HEK293T (cell line): ENCODE data around the gene RTP3.

Experiments
- CTBP1 ChIP-seq: fragments of 450-650 bp; IDR thresholded peaks from 2 replicates; pipeline ENCODE4 v1.6.1; 2016; ENCODE audit warnings: borderline replicate concordance
- FOXM1 ChIP-seq: fragments of 450-650 bp; IDR thresholded peaks from 2 replicates; pipeline ENCODE4 v1.6.1; 2017; ENCODE audit warnings: mild to moderate bottlenecking, borderline replicate concordance
- NFRKB ChIP-seq: fragments of 450-650 bp; IDR thresholded peaks from 2 replicates; pipeline ENCODE4 v1.6.1; 2016; ENCODE audit warnings: mild to moderate bottlenecking, moderate library complexity
- SP1 ChIP-seq: fragments of 450-650 bp; IDR thresholded peaks from 2 replicates; pipeline ENCODE4 v1.6.1; 2017

DNA sequence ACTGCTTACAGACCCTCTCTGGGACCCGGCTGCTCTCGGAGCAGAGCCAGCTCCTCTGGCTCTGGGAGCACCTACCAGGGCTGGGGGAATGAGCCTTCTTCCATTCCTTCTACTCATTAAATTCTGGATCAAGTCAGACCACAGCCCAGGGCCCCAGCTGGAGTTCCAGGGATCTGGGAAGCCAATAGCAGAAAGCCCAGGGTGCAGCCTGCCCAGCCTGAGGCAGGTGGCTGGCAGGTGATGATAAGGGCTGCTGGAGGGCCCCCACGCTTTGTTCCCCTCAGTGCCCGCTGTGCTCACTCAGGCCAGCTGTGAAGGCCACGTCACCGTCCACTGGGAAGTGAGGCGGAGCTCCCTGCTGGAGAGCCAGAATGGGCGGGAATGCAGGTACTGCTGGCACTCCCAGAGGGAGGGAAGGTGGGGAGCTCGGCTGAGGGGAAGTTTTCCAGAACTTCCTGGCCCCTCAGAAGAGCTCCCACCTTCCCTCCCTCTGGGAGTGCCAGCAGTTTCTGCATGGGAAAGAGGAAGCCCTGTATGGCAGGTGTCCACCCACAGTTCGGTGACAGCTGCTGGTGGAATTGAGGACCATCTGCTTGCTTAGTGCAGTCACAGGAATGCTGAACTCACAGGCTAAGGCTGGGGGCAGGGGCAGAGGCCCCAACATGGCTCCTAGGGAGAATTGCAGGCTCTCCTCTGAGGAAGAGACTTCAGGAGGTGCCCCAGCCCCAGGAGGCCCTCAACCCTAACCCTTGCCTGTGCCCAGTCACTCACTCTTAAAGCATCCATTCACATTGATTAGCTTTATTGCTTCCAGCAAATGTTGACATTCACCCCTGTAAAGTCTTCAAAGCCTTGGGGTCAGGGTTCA, 12.6 kb upstream of the RTP3 start:
- no peak for TF ChIP-seq FOXM1
- TF ChIP-seq SP1 = no peak
- TF ChIP-seq CTBP1 = no peak
- TF ChIP-seq NFRKB = no peak
